GM19468 (cell line): ENCODE results near the gene KCNMB3.
"Not testable (repeated sequence)": the region's sequence is repeated elsewhere in the genome, so short reads cannot be mapped to it uniquely, and the experiment has no call there.

Experiments used
- ATAC-seq: cut with Tn5 transposase; IDR thresholded peaks from one replicate; pipeline ENCODE4 v1.9.1; 2021; ENCODE audit warnings: mild to moderate bottlenecking, moderate library complexity, moderate number of reproducible peaks; ENCODE audit not compliant: unreplicated experiment; ENCODE audit errors: extremely low read depth

Gene KCNMB3

GRCh38 chr3:179215550-179215949, 35.4 kb downstream of the KCNMB3 start:
- ATAC-seq = not testable (repeated sequence)

- ATAC-seq = no peak
Observed at GRCh38 chr3:179200790-179201189, 50.1 kb downstream of the KCNMB3 start.

DNA sequence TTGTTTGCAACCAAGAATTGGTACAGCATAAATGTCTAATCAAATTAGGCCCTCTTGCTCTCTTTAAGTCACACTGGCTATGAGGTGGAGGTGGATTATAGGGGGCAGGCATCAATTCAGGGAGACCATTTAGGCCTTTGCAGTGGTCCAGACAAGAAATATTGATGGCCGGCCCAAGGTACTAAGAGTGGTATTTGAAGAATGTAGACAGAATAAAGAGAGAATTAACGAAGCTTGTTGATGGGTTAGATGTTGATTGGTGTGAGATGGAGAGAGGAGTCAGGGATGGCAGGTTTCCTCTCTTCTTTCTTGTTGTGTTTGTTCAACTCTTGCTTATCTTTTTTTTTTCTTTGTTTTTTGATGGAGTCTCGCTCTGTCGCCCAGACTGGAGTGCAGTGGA, 54.2 kb downstream of the KCNMB3 start:
- no peak for ATAC-seq

DNA sequence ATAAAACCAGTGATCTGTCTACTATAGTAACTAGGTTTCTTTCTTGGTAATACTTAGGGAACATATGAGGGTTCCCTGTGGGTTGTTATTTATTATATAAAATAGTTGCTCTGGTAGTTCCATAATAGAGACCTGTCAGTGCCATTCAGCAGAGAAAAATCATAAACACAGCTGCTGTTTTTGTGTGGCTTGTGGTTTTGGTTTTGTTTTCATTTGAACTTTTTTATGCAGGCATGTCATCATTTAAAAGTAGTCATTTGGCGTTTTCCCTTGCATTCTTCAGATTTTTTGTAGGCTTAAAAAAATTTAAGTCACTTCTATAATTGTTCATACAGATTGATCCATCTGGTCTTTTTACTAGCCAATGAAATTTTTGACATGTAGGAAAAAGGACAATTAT, 54.8 kb downstream of the KCNMB3 start:
- peak; percentile 60 for ATAC-seq

DNA sequence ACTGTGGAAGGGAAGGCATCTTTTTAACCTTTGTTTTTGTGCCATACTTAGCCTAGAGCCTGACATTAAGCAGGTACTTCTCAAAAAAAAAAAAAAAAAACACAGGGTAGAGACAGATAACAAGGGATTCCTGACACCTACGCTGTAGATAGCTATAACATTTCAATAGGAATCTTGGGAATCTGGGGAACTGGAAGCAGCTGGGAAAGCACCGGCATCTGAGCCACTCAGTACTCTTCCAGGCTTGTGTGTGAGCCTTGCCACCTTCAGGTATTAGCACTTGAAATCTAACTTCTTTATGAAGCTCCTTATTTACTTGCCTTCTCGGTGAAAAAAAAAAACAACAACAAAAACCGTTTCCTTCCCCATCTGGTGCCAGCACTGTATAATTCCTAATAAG, 56.0 kb downstream of the KCNMB3 start:
- no peak for ATAC-seq
